ENCODE results near the gene LSAMP.

- TF ChIP-seq, protein P1, sequence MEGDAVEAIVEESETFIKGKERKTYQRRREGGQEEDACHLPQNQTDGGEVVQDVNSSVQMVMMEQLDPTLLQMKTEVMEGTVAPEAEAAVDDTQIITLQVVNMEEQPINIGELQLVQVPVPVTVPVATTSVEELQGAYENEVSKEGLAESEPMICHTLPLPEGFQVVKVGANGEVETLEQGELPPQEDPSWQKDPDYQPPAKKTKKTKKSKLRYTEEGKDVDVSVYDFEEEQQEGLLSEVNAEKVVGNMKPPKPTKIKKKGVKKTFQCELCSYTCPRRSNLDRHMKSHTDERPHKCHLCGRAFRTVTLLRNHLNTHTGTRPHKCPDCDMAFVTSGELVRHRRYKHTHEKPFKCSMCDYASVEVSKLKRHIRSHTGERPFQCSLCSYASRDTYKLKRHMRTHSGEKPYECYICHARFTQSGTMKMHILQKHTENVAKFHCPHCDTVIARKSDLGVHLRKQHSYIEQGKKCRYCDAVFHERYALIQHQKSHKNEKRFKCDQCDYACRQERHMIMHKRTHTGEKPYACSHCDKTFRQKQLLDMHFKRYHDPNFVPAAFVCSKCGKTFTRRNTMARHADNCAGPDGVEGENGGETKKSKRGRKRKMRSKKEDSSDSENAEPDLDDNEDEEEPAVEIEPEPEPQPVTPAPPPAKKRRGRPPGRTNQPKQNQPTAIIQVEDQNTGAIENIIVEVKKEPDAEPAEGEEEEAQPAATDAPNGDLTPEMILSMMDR (IDR thresholded peaks at IDR 0.05) = no peak
- TF ChIP-seq POLR2A (IDR thresholded peaks at IDR 0.05) = no peak
Measured at GRCh38 chr3:116384717-116385116, 60.6 kb downstream of the LSAMP start.
